BE2C (cell line): ENCODE data around the gene DCXR.

Experiments
- DNase-seq: peaks from one replicate; pipeline ENCODE4 v3.0.0-alpha.2; 2020
- H3K27me3 ChIP-seq: fragments of 250-450 bp; sonication (Bioruptor Pico); 2 replicates; pipeline ENCODE4 v1.5.1; 2020; ENCODE audit warnings: mild to moderate bottlenecking
- H3K36me3 ChIP-seq: fragments of 250-450 bp; sonication (Bioruptor Pico); 2 replicates; pipeline ENCODE4 v1.5.1; 2020; ENCODE audit warnings: mild to moderate bottlenecking
- H3K4me1 ChIP-seq: fragments of 250-450 bp; sonication (Bioruptor Pico); 2 replicates; pipeline ENCODE4 v1.5.1; 2020
- H3K4me3 ChIP-seq: 2 replicates; pipeline ENCODE4 v1.5.1; 2011; ENCODE audit warnings: low read depth, low read length
- H3K9me3 ChIP-seq: fragments of 250-450 bp; sonication (Bioruptor Pico); 2 replicates; pipeline ENCODE4 v1.5.1; 2020
- TF ChIP-seq, protein P1 (sequence below): IDR thresholded peaks from 2 replicates; pipeline ENCODE4 v1.5.1; 2012; ENCODE audit warnings: mild to moderate bottlenecking, low read depth, low read length

DCXR gene

DNA sequence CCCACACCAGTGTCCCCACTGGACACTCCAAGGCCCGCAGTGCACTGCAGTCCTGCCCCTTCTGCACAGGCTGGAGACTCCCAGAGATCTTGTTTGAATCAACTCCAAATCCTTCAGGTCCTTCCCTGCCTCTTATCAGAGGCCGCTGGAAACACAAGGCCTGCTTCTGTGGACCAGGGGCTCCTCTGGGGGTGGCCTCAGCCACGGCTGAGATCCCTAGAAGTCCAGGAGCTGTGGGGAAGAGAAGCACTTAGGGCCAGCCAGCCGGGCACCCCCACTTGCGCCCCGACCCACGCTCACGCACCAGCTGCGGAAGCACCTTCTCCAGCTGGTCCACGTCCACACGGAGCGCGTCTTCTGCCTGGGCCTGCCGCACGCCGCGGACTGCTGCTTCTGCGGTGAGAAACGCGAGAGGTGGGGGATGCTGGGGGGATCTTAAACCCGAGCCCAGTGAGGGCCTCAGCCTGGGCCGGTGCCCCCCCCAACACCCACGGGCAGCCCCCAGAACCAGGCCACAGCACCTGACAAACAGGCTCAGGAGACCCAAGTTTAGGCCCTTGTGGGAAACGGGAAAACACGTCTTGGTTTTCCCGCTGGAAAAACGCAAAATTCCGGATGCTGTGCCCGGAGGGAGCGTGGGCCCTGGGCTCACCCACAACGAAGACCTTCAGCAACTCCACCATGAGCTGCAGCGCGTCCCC lies 18.4 kb downstream of the DCXR start:
- peaks cover 8% of the 10 kb centered on the region for H3K4me1 ChIP-seq
- H3K9me3 ChIP-seq = no peaks in the 10 kb centered on the region
- TF ChIP-seq, protein P1, sequence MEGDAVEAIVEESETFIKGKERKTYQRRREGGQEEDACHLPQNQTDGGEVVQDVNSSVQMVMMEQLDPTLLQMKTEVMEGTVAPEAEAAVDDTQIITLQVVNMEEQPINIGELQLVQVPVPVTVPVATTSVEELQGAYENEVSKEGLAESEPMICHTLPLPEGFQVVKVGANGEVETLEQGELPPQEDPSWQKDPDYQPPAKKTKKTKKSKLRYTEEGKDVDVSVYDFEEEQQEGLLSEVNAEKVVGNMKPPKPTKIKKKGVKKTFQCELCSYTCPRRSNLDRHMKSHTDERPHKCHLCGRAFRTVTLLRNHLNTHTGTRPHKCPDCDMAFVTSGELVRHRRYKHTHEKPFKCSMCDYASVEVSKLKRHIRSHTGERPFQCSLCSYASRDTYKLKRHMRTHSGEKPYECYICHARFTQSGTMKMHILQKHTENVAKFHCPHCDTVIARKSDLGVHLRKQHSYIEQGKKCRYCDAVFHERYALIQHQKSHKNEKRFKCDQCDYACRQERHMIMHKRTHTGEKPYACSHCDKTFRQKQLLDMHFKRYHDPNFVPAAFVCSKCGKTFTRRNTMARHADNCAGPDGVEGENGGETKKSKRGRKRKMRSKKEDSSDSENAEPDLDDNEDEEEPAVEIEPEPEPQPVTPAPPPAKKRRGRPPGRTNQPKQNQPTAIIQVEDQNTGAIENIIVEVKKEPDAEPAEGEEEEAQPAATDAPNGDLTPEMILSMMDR = no peak
- H3K36me3 ChIP-seq = peaks cover 4% of the 10 kb centered on the region; the same call in 1 of the 2 replicates
- no peak for DNase-seq
- H3K4me3 ChIP-seq = no peak overlapping the region
- no peaks in the 10 kb centered on the region for H3K27me3 ChIP-seq

DNA sequence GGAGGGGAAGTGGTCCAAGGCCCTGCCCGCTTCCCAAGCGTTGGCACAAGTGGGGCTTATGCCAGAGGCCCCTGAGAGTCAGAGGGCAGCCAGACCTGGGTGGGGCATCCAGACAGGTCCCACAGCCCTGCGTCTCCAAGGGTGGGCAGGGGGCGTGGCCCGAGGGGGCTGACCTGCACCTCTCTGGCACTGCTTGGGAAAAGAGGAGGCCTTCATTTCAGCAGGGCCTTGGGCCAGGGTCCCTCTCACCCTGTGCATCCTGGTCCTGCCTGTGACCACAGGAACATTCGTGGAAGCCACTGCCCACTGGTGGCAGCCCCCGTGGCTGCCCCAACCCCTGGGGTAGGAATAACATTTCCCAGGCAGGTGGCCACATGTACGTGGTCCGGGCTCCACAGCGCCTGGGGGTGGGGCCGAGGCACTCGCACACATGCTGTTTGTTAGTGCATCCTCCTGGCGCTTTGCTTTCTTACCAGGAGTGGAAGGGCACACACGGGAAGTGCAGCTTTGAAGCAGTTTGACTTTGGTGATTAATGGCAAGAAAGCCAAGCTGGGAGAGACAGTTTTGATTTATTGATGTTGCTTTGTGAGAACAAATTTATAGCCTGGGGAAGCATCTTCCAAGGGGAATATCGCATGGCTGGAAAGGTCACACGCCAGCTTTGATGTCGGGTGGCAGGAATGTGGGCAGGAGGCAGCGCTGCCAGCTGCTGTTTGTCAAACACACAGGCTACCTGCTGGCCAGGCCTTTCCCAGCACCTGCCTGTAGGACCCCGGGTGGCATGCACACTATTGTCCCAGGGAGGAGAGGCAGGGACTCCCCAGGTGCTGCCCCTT lies 19.1 kb downstream of the DCXR start:
- no peak for DNase-seq

DNA sequence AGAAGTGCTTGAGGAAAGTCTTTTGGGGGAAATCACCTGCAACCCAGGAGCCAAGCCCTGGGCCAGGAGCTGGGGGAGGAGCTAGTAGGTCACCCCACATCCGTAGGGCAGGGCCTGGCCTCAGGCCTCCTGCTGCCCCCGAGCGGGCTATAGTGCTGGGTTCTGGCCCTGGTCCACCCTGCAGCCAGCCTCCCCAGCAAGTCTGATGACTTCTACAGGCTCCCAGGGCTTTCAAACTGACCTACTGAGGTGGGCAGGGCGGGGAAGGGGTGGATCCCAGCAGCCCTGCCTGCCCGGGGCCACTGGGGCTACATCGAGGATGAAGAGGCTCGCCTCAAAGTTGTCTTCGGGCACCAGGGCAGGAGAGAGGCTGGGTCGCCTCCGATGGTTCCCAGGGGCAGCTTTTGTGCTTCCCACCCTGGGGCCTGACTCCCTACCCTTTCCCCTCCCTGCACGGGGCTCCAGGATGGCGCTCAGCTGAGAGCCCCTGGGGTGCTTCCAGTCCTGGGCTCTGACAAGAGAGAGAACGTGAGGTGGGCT lies 19.8 kb downstream of the DCXR start:
- no peaks in the 10 kb centered on the region for H3K27me3 ChIP-seq
- H3K4me1 ChIP-seq = peaks cover 21% of the 10 kb centered on the region
- no peak overlapping the region for H3K4me3 ChIP-seq
- no peaks in the 10 kb centered on the region for H3K9me3 ChIP-seq
- TF ChIP-seq, protein P1 = no peak
- no peak for DNase-seq
- H3K36me3 ChIP-seq = peaks cover 4% of the 10 kb centered on the region; the same call in 1 of the 2 replicates

More for the DNA sequence above, 19.1 kb downstream of the DCXR start:
- Histone ChIP-seq H3K4me3 (no peak overlapping the region), H3K27me3 (no peaks in the 10 kb centered on the region), H3K4me1 (peaks cover 16% of the 10 kb centered on the region), H3K36me3 (peaks cover 4% of the 10 kb centered on the region; the same call in 1 of the 2 replicates), H3K9me3 (no peaks in the 10 kb centered on the region)
- TF ChIP-seq, protein P1 = no peak

DNA sequence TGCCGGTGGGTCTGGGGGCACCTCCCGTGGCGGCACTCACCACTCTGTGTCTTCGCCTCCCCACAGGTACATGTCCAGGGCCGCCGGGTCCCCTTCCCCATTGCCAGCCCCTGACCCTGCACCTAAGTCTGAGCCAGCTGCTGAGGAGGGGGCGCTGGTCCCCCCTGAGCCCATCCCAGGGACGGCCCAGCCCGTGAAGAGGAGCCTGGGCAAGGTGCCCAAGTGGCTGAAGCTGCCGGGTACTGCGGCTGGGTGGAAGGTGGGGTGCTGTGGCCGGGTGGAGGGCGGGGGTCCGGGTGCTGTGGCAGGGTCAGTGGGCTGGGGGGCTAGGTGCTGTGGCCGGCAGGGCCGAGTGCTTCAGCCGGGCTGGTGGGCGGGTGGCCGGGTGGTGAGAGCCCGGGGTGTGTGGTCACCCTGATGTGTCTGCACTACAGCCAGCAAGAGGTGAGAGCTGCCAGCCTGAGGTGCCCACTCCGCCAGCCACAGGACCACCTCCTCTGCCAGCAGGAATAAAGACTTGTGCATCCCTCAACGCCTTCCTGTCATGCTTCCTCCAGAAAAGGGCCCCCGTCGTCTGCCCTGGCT lies 20.5 kb downstream of the DCXR start:
- TF ChIP-seq, protein P1 = no peak
- Histone ChIP-seq H3K36me3 (peaks cover 6% of the 10 kb centered on the region; the same call in 1 of the 2 replicates), H3K4me1 (peaks cover 27% of the 10 kb centered on the region)

DNA sequence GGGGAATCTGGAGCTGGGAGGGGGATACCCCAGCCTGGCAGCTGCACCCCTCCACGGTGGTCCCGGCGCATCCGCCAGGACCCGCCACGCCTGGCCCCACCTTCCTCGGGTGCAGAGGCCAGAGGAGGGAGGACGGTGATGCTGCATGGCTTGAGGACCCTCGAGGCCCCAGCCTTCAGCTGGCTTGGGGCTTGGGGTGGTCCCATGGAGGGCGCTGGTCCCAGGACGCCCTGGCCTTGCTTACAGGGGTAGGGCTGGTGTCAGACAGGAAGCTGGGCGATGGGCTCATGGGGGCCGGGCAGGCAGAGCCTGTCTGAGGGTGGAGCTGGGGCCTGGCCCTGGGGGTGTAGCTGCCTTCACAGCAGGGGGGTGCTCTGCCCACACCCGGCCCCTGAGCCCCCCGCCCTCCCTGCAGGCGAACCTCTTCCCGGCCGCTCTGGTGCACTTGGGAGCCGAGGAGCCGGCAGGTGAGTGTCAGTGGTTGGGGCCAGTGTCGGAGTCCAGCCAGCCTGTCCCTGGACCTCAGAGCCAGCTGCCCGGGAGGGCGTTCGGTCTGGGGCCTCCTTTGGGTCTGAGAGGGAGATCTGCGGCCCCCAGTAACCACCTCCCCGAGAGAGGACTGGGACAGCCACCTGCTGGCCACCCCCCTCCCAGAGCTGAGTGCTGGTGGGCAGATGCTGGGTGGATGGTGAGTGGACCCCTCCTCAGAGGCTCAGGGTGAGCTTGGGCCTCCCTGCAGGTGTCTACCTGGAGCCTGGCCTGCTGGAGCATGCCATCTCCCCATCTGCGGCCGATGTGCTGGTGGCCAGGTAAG lies 21.2 kb downstream of the DCXR start:
- H3K4me3 ChIP-seq = no peak overlapping the region
- TF ChIP-seq, protein P1 = no peak
- peaks cover 8% of the 10 kb centered on the region for H3K36me3 ChIP-seq
- H3K27me3 ChIP-seq = no peaks in the 10 kb centered on the region
- H3K4me1 ChIP-seq = peaks cover 27% of the 10 kb centered on the region
- no peaks in the 10 kb centered on the region for H3K9me3 ChIP-seq
- no peak for DNase-seq

More for the DNA sequence above, 20.5 kb downstream of the DCXR start:
- Histone ChIP-seq H3K4me3 (no peak overlapping the region), H3K9me3 (no peaks in the 10 kb centered on the region), H3K27me3 (no peaks in the 10 kb centered on the region)
- no peak for DNase-seq
